H1 (cell line): ENCODE results near the gene ARHGAP26. TPM values are rescaled to one million over a fixed set of nuclear protein-coding genes. Genes with fewer than 3 reads are reported as not detected.

Experiments
- CTCF ChIP-seq, 3 experiments: IDR thresholded peaks; 1 replicate in 2 of 3; 2 replicates in 1 of 3; pipeline versions ENCODE4 v1.5.1 to v1.6.1; 2011; ENCODE audit warnings: low read length in 3 of 3, mild to moderate bottlenecking in 3 of 3, inconsistent platforms in 2 of 3, low read depth in 1 of 3, moderate library complexity in 1 of 3; ENCODE audit not compliant: insufficient read depth in 1 of 3; ENCODE audit errors: control extremely low read depth in 1 of 3
- E2F6 ChIP-seq: IDR thresholded peaks from 2 replicates; pipeline ENCODE4 v1.6.1; 2012; ENCODE audit warnings: inconsistent platforms
- polyA plus RNA-seq, 7 experiments: library from polyadenylated mRNA; depleted of rRNA in 3 of 7; stranded (reverse) in 5 of 7; unstranded in 2 of 7; fragments of >200 nt in 5 of 7; fragments of 200-250 nt in 2 of 7; gene quantifications; 1 replicate in 5 of 7; 2 replicates in 1 of 7; 4 replicates in 1 of 7; pipeline versions ENCODE4 v1.2.1 to v1.2.3, GENCODE V29; 2011 to 2013; ENCODE audit warnings: missing spikeins in 2 of 7, mixed read lengths in 2 of 7
- total RNA-seq: library from RNA; stranded (reverse); fragmentation: NEBNext Ultra II Directional; extraction: Animal tissue kit (Norgen Biotek cat#: 25700); gene quantifications from 2 replicates; pipeline ENCODE4 v1.2.1, GENCODE V29; 2021

The ARHGAP26 gene
- total and polyA plus RNA-seq, 2 of the 8 experiments (the other 6 are each of a cell fraction or from before 2014, with no cell fraction given) = 7.1 to 24.8 TPM

GRCh38 chr5:143032581-143032836 lies 262.3 kb downstream of the ARHGAP26 start (continued):
- TF ChIP-seq E2F6 = no peak
- TF ChIP-seq CTCF (IDR thresholded peaks at IDR 0.05; ENCODE audit: control extremely low read depth in 1 of 3, insufficient read depth in 1 of 3, low read depth in 1 of 3, low read length in 3 of 3) = no peak
